Pancreas (tissue), 10 donors: ENCODE results near the gene SEMA4D. TPM values are rescaled to one million over a fixed set of nuclear protein-coding genes. Genes with fewer than 3 reads are reported as not detected.

Experiments used
- ATAC-seq, 4 donors: fragments of 200-7000 bp; cut with Tn5 transposase; one replicate each; pipeline versions ENCODE4 v1.8.0 to v1.9.1; 2020; ENCODE audit warnings: mild to moderate bottlenecking in 4 of 4, moderate library complexity in 4 of 4
- DNase-seq, 6 donors: peaks; one replicate each; pipeline ENCODE4 v3.0.0-alpha.2; 2020
- FAIRE-seq: peaks from 2 replicates; lab custom pipeline; 2012; peaks lifted over from hg19 to GRCh38; lab: Jason Lieb, UNC
- H3K27ac ChIP-seq, 4 donors: fragments of 200-600 bp; sonication (generic); 1 replicate in 3 of 4; 2 replicates in 1 of 4; pipeline versions ENCODE4 v1.5.0 to v1.8.0; 2020
- H3K27me3 ChIP-seq, 4 donors: fragments of 200-600 bp; one replicate each; pipeline ENCODE4 v1.8.0; 2021
- H3K36me3 ChIP-seq, 3 donors: fragments of 200-600 bp; sonication (generic) in 1 of 3; one replicate each; pipeline versions ENCODE4 v1.5.0 to v1.8.0; 2020 to 2021
- H3K4me1 ChIP-seq, 3 donors: fragments of 200-600 bp; one replicate each; pipeline ENCODE4 v1.8.0; 2021
- H3K4me3 ChIP-seq, 4 donors: fragments of 200-600 bp; sonication (generic) in 2 of 4; one replicate each; pipeline versions ENCODE4 v1.5.0 to v1.8.0; 2020 to 2021
- H3K9me3 ChIP-seq, 4 donors: fragments of 200-600 bp; one replicate each; pipeline ENCODE4 v1.8.0; 2021
- CTCF ChIP-seq, 4 donors: fragments of 200-600 bp; sonication (generic) in 3 of 4; IDR thresholded peaks; one replicate each; pipeline versions ENCODE4 v1.5.0 to v1.8.0; 2021; ENCODE audit warnings: antibody characterized with exemption in 4 of 4
- WGBS, 2 donors: extraction: QIAGEN DNeasy Blood & Tissue Kit; methylation state at CpG; one replicate each; pipeline ENCODE4 v1.1.7; 2013; 5-methylcytosine and 5-hydroxymethylcytosine counted together
- intact Hi-C, 3 donors: fragments of 100-400 bp; cut with DNase I; formaldehyde crosslinking; loops; one replicate each; pipeline versions ENCODE4 v1.11.1 to v1.14.2; 2022
- polyA plus RNA-seq, 2 donors: library from polyadenylated mRNA; stranded (reverse); fragments of 200-250 nt; gene quantifications; one replicate each; pipeline ENCODE4 v1.2.3, GENCODE V29; 2013
- total RNA-seq, 6 donors: library from RNA; stranded (reverse); fragmentation: NEBNext Ultra II Directional in 4 of 6; extraction: Animal tissue kit (Norgen Biotek cat#: 25700) in 4 of 6; gene quantifications; one replicate each; pipeline versions ENCODE4 v1.2.1 to v1.2.4, GENCODE V29; 2021 to 2023
- donor health status: healthy with polysubstance abuse.
- donor health status: DM: no; HTN: no; CAD: no; lungs with moderate emphysema.
- donor health status: DM: no; HTN: no; CAD: no.
- donor health status: control.
- donor health status: control.
- donor health status: Bipolar disorder and iron deficiency.
- donor health status: DM: yes; HTN: yes; CAD: no.
- donor health status: DM: no; HTN: no; CAD: no.
- donor health status: DM: no; HTN: no; CAD: no.
- donor health status: DM: yes; HTN: yes; CAD: no.

Gene SEMA4D
- total and polyA plus RNA-seq, 8 donors, result 7.1 to 29.7 (median 12.9) TPM

DNA sequence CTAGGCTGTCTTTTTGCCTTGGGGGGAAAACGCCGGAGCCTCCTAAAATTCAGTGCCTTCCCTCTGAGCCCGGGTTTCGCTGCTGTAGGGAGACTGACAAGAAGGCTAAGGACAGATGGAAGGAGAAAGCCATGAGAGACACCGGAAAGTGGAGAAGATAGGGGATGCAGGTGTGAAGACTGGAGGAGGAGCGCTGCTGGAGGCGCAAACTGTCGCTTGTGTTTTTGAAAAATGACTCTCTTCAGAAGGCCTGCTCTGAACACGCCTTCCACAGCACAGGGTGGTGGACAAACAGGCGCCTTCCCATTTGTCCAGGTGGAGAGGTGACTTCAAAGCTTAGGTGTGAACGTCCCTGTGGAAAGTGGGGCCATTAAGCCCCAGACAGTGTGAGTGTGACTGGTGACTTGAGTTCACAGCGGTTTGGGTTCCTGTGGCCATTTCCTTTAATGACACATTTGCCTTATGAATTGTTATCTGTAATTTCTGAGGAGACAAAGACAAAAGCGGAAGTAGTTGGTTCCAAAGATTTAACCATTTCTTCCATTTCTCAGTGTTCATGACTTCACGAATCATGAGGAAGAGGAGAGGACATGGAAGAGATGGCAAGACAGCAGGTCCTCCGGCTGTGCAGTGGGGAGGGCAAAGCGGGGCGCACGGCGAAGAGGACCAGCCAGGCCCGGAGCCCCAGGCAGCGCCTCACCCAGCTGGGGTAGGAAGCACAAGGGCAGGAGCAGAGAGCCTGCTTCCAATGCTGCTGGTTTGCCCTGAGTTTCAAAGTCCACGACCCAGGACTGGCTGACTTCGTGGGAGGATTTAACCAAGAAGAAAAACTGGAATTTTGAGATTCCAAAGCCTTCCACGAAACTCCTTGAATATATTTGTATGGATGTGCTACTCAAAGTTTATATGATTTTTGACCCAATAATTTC is 27.8 kb upstream of the SEMA4D start:
- Histone ChIP-seq H3K36me3 (no peaks in the 10 kb centered on the region), H3K9me3 (no peaks in the 10 kb centered on the region), H3K4me3 (no peak overlapping the region), H3K27ac (no peak overlapping the region), H3K4me1 (no peaks in the 10 kb centered on the region), H3K27me3 (no peaks in the 10 kb centered on the region)
- DNase-seq (no peak), FAIRE-seq (no peak), ATAC-seq (peak in 2 of 4 donors; percentile 14 to 15)
- intact Hi-C loops, result no loop called here
- TF ChIP-seq CTCF (IDR thresholded peaks at IDR 0.05), result no peak
- WGBS, 2 donors, result 77% methylated on average over 24 of the region's 24 CpGs

- FAIRE-seq (no peak), ATAC-seq (no peak)
- H3K4me3 ChIP-seq, result no peak overlapping the region
Observed at GRCh38 chr9:89524963-89525362, 27.1 kb upstream of the SEMA4D start.

DNA sequence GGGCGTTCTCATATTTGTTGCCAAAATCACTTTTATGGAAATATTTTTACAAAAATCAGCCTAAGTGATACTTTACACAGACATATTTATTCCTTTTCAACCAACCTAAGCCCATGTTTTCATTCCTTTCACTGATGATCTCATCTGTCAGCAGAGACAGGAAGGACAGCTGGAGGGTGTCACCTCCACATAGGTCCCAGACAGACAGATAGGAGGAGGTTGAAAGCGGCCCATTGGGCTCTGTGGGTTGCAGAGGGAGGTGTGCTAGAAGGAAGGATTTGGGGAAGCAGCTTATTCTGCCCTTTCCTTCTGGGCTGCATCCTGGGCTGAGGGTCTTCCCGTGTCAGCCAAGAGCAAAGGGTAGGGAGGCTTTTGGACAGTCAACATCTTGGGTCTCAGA is 26.0 kb upstream of the SEMA4D start:
- WGBS, 2 donors, result 80% methylated on average over 3 of the region's 3 CpGs
- Histone ChIP-seq H3K4me3 (no peak overlapping the region), H3K36me3 (no peaks in the 10 kb centered on the region), H3K27ac (no peak overlapping the region), H3K9me3 (no peaks in the 10 kb centered on the region), H3K27me3 (no peaks in the 10 kb centered on the region), H3K4me1 (peaks cover 0 to 3% (median 0%) of the 10 kb centered on the region in 3 donors)
- ATAC-seq (no peak), FAIRE-seq (no peak), DNase-seq (no peak)
- TF ChIP-seq CTCF (IDR thresholded peaks at IDR 0.05), result no peak
- intact Hi-C loops, result no loop called here

More at GRCh38 chr9:89524963-89525362, 27.1 kb upstream of the SEMA4D start:
- 83 to 88% methylated on average over 6 of the region's 6 CpGs for WGBS, 2 donors
- no peaks in the 10 kb centered on the region for H3K36me3 ChIP-seq
- intact Hi-C loops, result no loop called here
- TF ChIP-seq CTCF (IDR thresholded peaks at IDR 0.05), result no peak
- H3K4me1 ChIP-seq, result peaks cover 0 to 3% (median 0%) of the 10 kb centered on the region in 3 donors
- H3K9me3 ChIP-seq, result no peaks in the 10 kb centered on the region
- H3K27me3 ChIP-seq, result no peaks in the 10 kb centered on the region
- no peak overlapping the region for H3K27ac ChIP-seq
- no peak for DNase-seq

DNA sequence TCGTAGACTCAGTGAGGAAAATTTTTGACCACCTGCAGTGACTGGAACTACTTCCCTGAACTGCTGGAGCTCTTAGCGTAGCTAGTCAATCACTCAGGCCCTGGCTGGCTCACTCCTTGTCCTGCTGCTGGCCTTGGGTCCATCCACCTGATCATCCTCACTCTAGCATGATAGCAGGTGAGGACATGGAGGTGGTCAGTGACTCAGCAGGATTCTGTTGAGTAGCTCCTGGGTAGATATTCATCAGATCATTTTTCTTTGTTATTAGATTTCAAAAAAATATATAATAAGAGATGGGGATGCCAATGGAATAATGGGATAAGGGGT is 25.0 kb upstream of the SEMA4D start:
- H3K27ac ChIP-seq, result no peak overlapping the region
- intact Hi-C loops, result no loop called here
- no peaks in the 10 kb centered on the region for H3K27me3 ChIP-seq
- no peak overlapping the region for H3K4me3 ChIP-seq
- H3K9me3 ChIP-seq, result no peaks in the 10 kb centered on the region
- H3K4me1 ChIP-seq, result peaks cover 0 to 3% (median 0%) of the 10 kb centered on the region in 3 donors
- no peak for TF ChIP-seq CTCF (IDR thresholded peaks at IDR 0.05)
- H3K36me3 ChIP-seq, result no peaks in the 10 kb centered on the region
- no peak for DNase-seq
- no peak for ATAC-seq
- WGBS, 2 donors, result 84 to 89% methylated on average over 2 of the region's 2 CpGs
- no peak for FAIRE-seq
